ENCODE measurements around the gene PEPD. TPM values are rescaled to one million over a fixed set of nuclear protein-coding genes. Genes with fewer than 3 reads are reported as not detected.

PEPD gene
- total RNA-seq, 2 donors from 2014 or later, result 52.2 to 67.9 TPM

- Histone ChIP-seq H3K4me3 (ENCODE audit: low read length) (no peak overlapping the region), H3K9ac (ENCODE audit: extremely low read depth, low read length, poor library complexity, severe bottlenecking) (no peak overlapping the region), H3K4me1 (ENCODE audit: control insufficient read depth, insufficient read depth, low read length) (peaks cover 5% of the 10 kb centered on the region), H3K36me3 (ENCODE audit: control insufficient read depth, insufficient read depth, low read length) (no peaks in the 10 kb centered on the region), H3K27me3 (ENCODE audit: control insufficient read depth, insufficient read depth, low read length, poor library complexity, severe bottlenecking) (no peaks in the 10 kb centered on the region), H3K9me3 (ENCODE audit: control insufficient read depth, low read length) (no peaks in the 10 kb centered on the region), H3K27ac (ENCODE audit: low read depth, low read length) (no peak overlapping the region)
- no peaks in the 10 kb centered on the region for H3K9me3 Mint-ChIP-seq
- DNase-seq, result no peak
- H3K36me3 Mint-ChIP-seq (ENCODE audit: low read depth), result no peaks in the 10 kb centered on the region
- no peak overlapping the region for H3K4me3 Mint-ChIP-seq
- no peak for TF ChIP-seq CTCF (conservative IDR thresholded peaks at IDR 0.05)
- no peak overlapping the region for H3K27ac Mint-ChIP-seq
- WGBS, 2 experiments (ENCODE audit: insufficient coverage in 1 of 2, insufficient read length in 1 of 2), result 81 to 87% methylated on average over 11 to 18 of the region's 18 CpGs
- peaks cover 2% of the 10 kb centered on the region for H3K4me1 Mint-ChIP-seq
- H3K27me3 Mint-ChIP-seq (ENCODE audit: insufficient read depth), result no peaks in the 10 kb centered on the region
Measured at GRCh38 chr19:33403221-33403972, 118.2 kb downstream of the PEPD start.

GRCh38 chr19:33402421-33403220 is 119.0 kb downstream of the PEPD start:
- 89 to 95% methylated on average over 4 to 18 of the region's 18 CpGs for WGBS, 2 experiments (ENCODE audit: insufficient coverage in 1 of 2, insufficient read length in 1 of 2)
- H3K9ac ChIP-seq (ENCODE audit: extremely low read depth, low read length, poor library complexity, severe bottlenecking), result no peak overlapping the region

More at GRCh38 chr19:33402421-33403220, 119.0 kb downstream of the PEPD start:
- Histone ChIP-seq H3K9me3 (ENCODE audit: control insufficient read depth, low read length) (no peaks in the 10 kb centered on the region), H3K4me1 (ENCODE audit: control insufficient read depth, insufficient read depth, low read length) (peaks cover 5% of the 10 kb centered on the region), H3K27ac (ENCODE audit: low read depth, low read length) (no peak overlapping the region), H3K4me3 (ENCODE audit: low read length) (no peak overlapping the region), H3K27me3 (ENCODE audit: control insufficient read depth, insufficient read depth, low read length, poor library complexity, severe bottlenecking) (no peaks in the 10 kb centered on the region), H3K36me3 (ENCODE audit: control insufficient read depth, insufficient read depth, low read length) (no peaks in the 10 kb centered on the region)
- DNase-seq, result no peak
- H3K36me3 Mint-ChIP-seq (ENCODE audit: low read depth), result no peaks in the 10 kb centered on the region
- peaks cover 2% of the 10 kb centered on the region for H3K4me1 Mint-ChIP-seq
- TF ChIP-seq CTCF (conservative IDR thresholded peaks at IDR 0.05), result no peak
- H3K9me3 Mint-ChIP-seq, result no peaks in the 10 kb centered on the region
- H3K27me3 Mint-ChIP-seq (ENCODE audit: insufficient read depth), result no peaks in the 10 kb centered on the region
- H3K27ac Mint-ChIP-seq, result no peak overlapping the region
- no peak overlapping the region for H3K4me3 Mint-ChIP-seq

All from endodermal cell (in vitro differentiated cells).